HEK293T (cell line): Measurements from ENCODE around the gene MYRF.

Experiments used
- BHLHE40 ChIP-seq: fragments of 450-650 bp; IDR thresholded peaks from 2 replicates; pipeline ENCODE4 v1.6.1; 2016; ENCODE audit warnings: mild to moderate bottlenecking, moderate library complexity, borderline replicate concordance
- FOXA1 ChIP-seq: fragments of 450-650 bp; IDR thresholded peaks from 2 replicates; pipeline ENCODE4 v1.6.1; 2016; ENCODE audit warnings: mild to moderate bottlenecking
- HDGF ChIP-seq: fragments of 450-650 bp; IDR thresholded peaks from 2 replicates; pipeline ENCODE4 v1.6.1; 2017; ENCODE audit warnings: antibody characterized with exemption, borderline replicate concordance
- L3MBTL2 ChIP-seq: fragments of 450-650 bp; conservative IDR thresholded peaks from 2 replicates; pipeline ENCODE4 v1.6.1; 2016; ENCODE audit warnings: mild to moderate bottlenecking
- NFRKB ChIP-seq: fragments of 450-650 bp; IDR thresholded peaks from 2 replicates; pipeline ENCODE4 v1.6.1; 2016; ENCODE audit warnings: mild to moderate bottlenecking, moderate library complexity
- SP1 ChIP-seq: fragments of 450-650 bp; IDR thresholded peaks from 2 replicates; pipeline ENCODE4 v1.6.1; 2017
- ZNF384 ChIP-seq: fragments of 450-650 bp; IDR thresholded peaks from 2 replicates; pipeline ENCODE4 v1.6.1; 2016

GRCh38 chr11:61754534-61755482 lies 2.4 kb downstream of the MYRF start:
- TF ChIP-seq SP1 (no peak), BHLHE40 (no peak), FOXA1 (no peak), ZNF384 (no peak), NFRKB (no peak), HDGF (no peak), L3MBTL2 (no peak)
